PC-3 (cell line): ENCODE measurements around the gene ZNF789. TPM values are rescaled to one million over a fixed set of nuclear protein-coding genes. Genes with fewer than 3 reads are reported as not detected.

Experiments used
- ATAC-seq: fragments of 200-7000 bp; cut with Tn5 transposase; 2 replicates; pipeline ENCODE4 v1.9.1; 2020; ENCODE audit warnings: mild to moderate bottlenecking, moderate library complexity
- BruUV-seq: library from RNA; stranded (reverse); fragments of 400-500 nt; replicated peaks from 2 replicates; lab custom pipeline; 2021; lab: Mats Ljungman, UMichigan
- CTCF ChIA-PET: fragments of 300-600 bp; sonication (Branson Sonifier 250); formaldehyde crosslinking; loops from one replicate; lab custom pipeline; 2022; ENCODE audit warnings: antibody characterized with exemption; lab: Charles Lee
- POLR2A ChIA-PET: fragments of 300-600 bp; sonication (Branson Sonifier 250); formaldehyde crosslinking; loops from one replicate; lab custom pipeline; 2022; ENCODE audit warnings: antibody characterized with exemption; ENCODE audit not compliant: unreplicated experiment; lab: Charles Lee
- DNase-seq: peaks from one replicate; pipeline ENCODE4 v3.0.0-alpha.2; 2015
- H2AFZ ChIP-seq: fragments of 300-600 bp; sonication (generic); 2 replicates; pipeline ENCODE4 v1.6.0; 2016; ENCODE audit warnings: antibody characterized with exemption, low read length
- H3F3A ChIP-seq: fragments of 300-600 bp; sonication (generic); one replicate; pipeline ENCODE4 v1.6.0; 2017; ENCODE audit warnings: antibody characterized with exemption, low read length, control low read depth, mild to moderate bottlenecking; ENCODE audit not compliant: unreplicated experiment
- H3K27ac ChIP-seq: fragments of 300-600 bp; sonication (generic); 2 replicates; pipeline ENCODE4 v1.5.1; 2016; ENCODE audit warnings: mild to moderate bottlenecking, low read length
- H3K27me3 ChIP-seq: fragments of 300-600 bp; sonication (generic); 2 replicates; pipeline ENCODE4 v1.6.1; 2016; ENCODE audit warnings: low read length, mixed read lengths
- H3K36me3 ChIP-seq: fragments of 300-600 bp; sonication (generic); 2 replicates; pipeline ENCODE4 v1.6.1; 2016; ENCODE audit warnings: low read depth, mixed run types, low read length, mixed read lengths
- H3K4me1 ChIP-seq: fragments of 300-600 bp; sonication (generic); 2 replicates; pipeline ENCODE4 v1.5.1; 2016; ENCODE audit warnings: low read length; ENCODE audit not compliant: insufficient read depth
- H3K4me2 ChIP-seq: fragments of 300-600 bp; sonication (generic); 2 replicates; pipeline ENCODE4 v1.6.0; 2016; ENCODE audit warnings: low read length
- H3K4me3 ChIP-seq: fragments of 300-600 bp; sonication (generic); 2 replicates; pipeline ENCODE4 v1.5.1; 2016; ENCODE audit warnings: mild to moderate bottlenecking, low read length, mixed read lengths
- H3K79me2 ChIP-seq: fragments of 300-600 bp; sonication (generic); 2 replicates; pipeline ENCODE4 v1.6.1; 2017; ENCODE audit warnings: low read length, mixed read lengths
- H3K9ac ChIP-seq: fragments of 300-600 bp; sonication (generic); 2 replicates; pipeline ENCODE4 v1.6.0; 2016; ENCODE audit warnings: mild to moderate bottlenecking, low read length
- H3K9me2 ChIP-seq: fragments of 300-600 bp; sonication (generic); replicated peaks from 2 replicates; pipeline ENCODE4 v1.6.1; 2016; ENCODE audit warnings: mixed run types, low read length, mixed read lengths
- H3K9me3 ChIP-seq: fragments of 300-600 bp; sonication (generic); 2 replicates; pipeline ENCODE4 v1.6.1; 2016; ENCODE audit warnings: low read length, mixed read lengths
- H4K20me1 ChIP-seq: fragments of 300-600 bp; sonication (generic); 2 replicates; pipeline ENCODE4 v1.6.1; 2016; ENCODE audit warnings: low read length, mixed read lengths
- EZH2 ChIP-seq: fragments of 300-600 bp; sonication (generic); IDR thresholded peaks from one replicate; pipeline ENCODE4 v1.6.1; 2017; ENCODE audit warnings: antibody characterized with exemption, mild to moderate bottlenecking, low read length; ENCODE audit not compliant: unreplicated experiment
- EZH2phosphoT487 ChIP-seq: fragments of 300-600 bp; sonication (generic); IDR thresholded peaks from 2 replicates; pipeline ENCODE4 v1.6.1; 2018; ENCODE audit warnings: mild to moderate bottlenecking, antibody characterized with exemption, low read length, borderline replicate concordance
- intact Hi-C: fragments of 100-400 bp; cut with micrococcal nuclease; formaldehyde crosslinking; loops from 2 replicates; pipeline ENCODE4 v1.9.0; 2023
- total RNA-seq: library from RNA; depleted of rRNA; stranded (reverse); fragments of >200 nt; gene quantifications from 2 replicates; pipeline ENCODE4 v1.2.3, GENCODE V29; 2014
- TF ChIP-seq, protein P1 (sequence below): fragments of 300-600 bp; sonication (generic); conservative IDR thresholded peaks from 2 replicates; pipeline ENCODE4 v1.5.1; 2017; ENCODE audit warnings: antibody characterized with exemption, low read depth, mild to moderate bottlenecking, low read length

ZNF789 gene
- total RNA-seq, 1 experiment from 2014 or later = 8.3 TPM

DNA sequence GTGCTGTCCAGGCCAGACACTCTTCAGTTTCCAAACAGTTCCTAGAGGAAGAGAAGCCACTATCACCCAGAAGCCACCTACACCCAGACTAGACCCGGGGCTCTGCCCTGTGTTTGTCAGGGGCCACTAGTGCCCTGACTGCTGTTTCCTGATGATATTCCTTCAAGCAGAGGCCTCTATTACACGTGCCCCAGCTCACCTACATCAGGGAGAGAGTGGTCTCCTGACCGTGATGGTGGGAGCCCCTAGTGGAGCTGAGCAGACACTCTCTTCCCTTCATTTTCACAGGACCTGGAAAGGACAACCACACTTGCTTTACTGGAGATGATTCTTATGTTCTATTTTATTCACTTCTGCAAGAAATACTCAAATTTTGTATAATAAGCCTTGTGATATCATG is 18.2 kb downstream of the ZNF789 start:
- Histone ChIP-seq H3K36me3 (peaks cover 24% of the 10 kb centered on the region), H3K4me3 (no peak overlapping the region), H3K27ac (no peak overlapping the region), H3K79me2 (0 out of 2 replicates have a peak, but pooled peaks cover 6% of the 10 kb centered on the region), H3F3A (no peaks in the 10 kb centered on the region), H2AFZ (no peak overlapping the region), H3K9ac (no peak overlapping the region), H3K9me3 (peaks cover 10% of the 10 kb centered on the region; the same call in 1 of the 2 replicates), H3K27me3 (no peaks in the 10 kb centered on the region), H3K4me2 (no peak overlapping the region), H3K9me2 (no peaks in the 10 kb centered on the region), H4K20me1 (no peaks in the 10 kb centered on the region), H3K4me1 (no peaks in the 10 kb centered on the region)
- BruUV-seq = no TSS peak
- POLR2A ChIA-PET = interaction anchor here (0.6 kb wide), 1 partner anchor 372 kb away, joined by 3 read pairs; no protein-coding TSS in a partner anchor
- intact Hi-C loops = no loop called here
- no peak for DNase-seq
- TF ChIP-seq, protein P1, sequence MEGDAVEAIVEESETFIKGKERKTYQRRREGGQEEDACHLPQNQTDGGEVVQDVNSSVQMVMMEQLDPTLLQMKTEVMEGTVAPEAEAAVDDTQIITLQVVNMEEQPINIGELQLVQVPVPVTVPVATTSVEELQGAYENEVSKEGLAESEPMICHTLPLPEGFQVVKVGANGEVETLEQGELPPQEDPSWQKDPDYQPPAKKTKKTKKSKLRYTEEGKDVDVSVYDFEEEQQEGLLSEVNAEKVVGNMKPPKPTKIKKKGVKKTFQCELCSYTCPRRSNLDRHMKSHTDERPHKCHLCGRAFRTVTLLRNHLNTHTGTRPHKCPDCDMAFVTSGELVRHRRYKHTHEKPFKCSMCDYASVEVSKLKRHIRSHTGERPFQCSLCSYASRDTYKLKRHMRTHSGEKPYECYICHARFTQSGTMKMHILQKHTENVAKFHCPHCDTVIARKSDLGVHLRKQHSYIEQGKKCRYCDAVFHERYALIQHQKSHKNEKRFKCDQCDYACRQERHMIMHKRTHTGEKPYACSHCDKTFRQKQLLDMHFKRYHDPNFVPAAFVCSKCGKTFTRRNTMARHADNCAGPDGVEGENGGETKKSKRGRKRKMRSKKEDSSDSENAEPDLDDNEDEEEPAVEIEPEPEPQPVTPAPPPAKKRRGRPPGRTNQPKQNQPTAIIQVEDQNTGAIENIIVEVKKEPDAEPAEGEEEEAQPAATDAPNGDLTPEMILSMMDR = no peak
- TF ChIP-seq EZH2phosphoT487 (no peak), EZH2 (no peak)
- CTCF ChIA-PET = no interaction called here
- peak; percentile 20; the same call in 1 of the 2 replicates for ATAC-seq

DNA sequence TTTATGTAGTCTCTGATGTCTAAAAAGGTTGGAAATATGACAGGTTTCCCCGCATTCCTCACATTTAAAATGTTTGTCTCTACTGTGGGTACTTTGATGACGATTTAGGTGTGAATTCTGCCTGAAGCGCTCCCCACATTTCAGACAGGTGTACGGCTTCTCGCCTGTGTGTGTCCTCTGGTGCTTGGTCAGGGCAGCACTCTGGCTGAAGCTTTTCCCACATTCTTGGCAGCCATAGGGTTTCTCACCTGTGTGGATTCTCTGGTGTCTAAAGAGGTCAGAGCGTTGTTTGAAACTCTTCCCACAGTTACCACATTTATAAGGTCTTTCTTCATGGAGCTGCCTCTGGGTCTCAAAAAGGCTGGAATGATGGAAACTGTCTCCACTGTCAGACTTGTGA is 21.1 kb downstream of the ZNF789 start:
- no peaks in the 10 kb centered on the region for H3K4me1 ChIP-seq
- BruUV-seq = no TSS peak
- POLR2A ChIA-PET = no interaction called here
- H3K9me3 ChIP-seq = peaks cover 10% of the 10 kb centered on the region; the same call in 1 of the 2 replicates
- no peak overlapping the region for H3K4me3 ChIP-seq
- ATAC-seq (no peak), DNase-seq (no peak)
- TF ChIP-seq, protein P1 = no peak
- TF ChIP-seq EZH2 (no peak), EZH2phosphoT487 (no peak)
- H3K27ac ChIP-seq = no peak overlapping the region
- H3K36me3 ChIP-seq = peaks cover 20% of the 10 kb centered on the region
- no peak overlapping the region for H2AFZ ChIP-seq
- H3K27me3 ChIP-seq = no peaks in the 10 kb centered on the region
- peaks cover 14% of the 10 kb centered on the region for H4K20me1 ChIP-seq
- intact Hi-C loops = no loop called here
- no peaks in the 10 kb centered on the region for H3K9me2 ChIP-seq
- CTCF ChIA-PET = no interaction called here
- no peak overlapping the region for H3K4me2 ChIP-seq
- H3K9ac ChIP-seq = no peak overlapping the region
- no peaks in the 10 kb centered on the region for H3F3A ChIP-seq
- H3K79me2 ChIP-seq = peaks cover 32% of the 10 kb centered on the region

DNA sequence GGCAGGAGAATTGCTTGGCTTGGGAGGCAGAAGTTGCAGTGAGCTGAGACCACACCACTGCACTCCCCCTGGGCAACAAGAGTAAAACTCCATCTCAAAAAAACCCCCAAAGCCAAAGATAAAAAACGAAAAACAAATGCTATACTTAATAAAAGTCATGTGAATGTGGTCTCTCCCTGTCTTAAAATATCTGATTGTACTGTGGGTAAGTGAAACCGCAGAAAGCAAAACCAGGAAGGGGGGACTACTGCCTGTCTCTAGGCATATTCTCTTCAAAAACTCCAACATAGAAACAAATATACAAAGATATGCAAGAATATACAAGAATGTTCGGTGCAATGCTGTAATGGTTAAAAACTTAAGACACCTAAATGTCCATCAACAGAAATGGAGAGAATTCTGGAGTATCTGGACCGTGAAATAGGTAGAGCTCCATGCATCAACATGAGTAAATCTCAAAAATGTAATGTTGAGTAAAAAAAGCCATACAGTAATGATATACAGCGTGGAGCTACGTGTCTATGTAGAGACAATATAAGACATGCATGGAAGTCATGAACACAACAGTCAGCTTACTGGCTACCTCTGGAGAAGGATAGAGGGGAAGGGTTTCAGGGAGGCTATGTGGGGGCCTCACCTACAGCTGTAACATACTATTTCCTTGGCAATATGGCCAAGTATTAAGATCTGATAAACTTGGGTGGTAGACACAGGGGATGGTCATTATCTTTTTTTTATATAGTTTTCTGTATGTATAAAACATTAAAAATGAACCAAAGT is 25.3 kb downstream of the ZNF789 start:
- peak overlapping the region; percentile 97 for H3K4me3 ChIP-seq
- H3K79me2 ChIP-seq = peaks cover 54% of the 10 kb centered on the region
- ChIA-PET CTCF (no interaction called here), POLR2A (no interaction called here)
- H3K27ac ChIP-seq = no peak overlapping the region
- ATAC-seq (no peak), DNase-seq (no peak)
- no TSS peak for BruUV-seq
- no peaks in the 10 kb centered on the region for H3F3A ChIP-seq
- intact Hi-C loops = no loop called here
- no peaks in the 10 kb centered on the region for H3K27me3 ChIP-seq
- peaks cover 20% of the 10 kb centered on the region for H3K36me3 ChIP-seq
- H4K20me1 ChIP-seq = peaks cover 16% of the 10 kb centered on the region
- H3K9me3 ChIP-seq = peaks cover 10% of the 10 kb centered on the region; the same call in 1 of the 2 replicates
- peak overlapping the region; percentile 85 for H3K9ac ChIP-seq
- H2AFZ ChIP-seq = no peak overlapping the region
- H3K4me2 ChIP-seq = peak overlapping the region; percentile 100
- 0 out of 2 replicates have a peak, but pooled peaks cover 5% of the 10 kb centered on the region for H3K4me1 ChIP-seq
- TF ChIP-seq, protein P1 = no peak
- TF ChIP-seq EZH2 = no peak
- TF ChIP-seq EZH2phosphoT487 = no peak
- H3K9me2 ChIP-seq = no peaks in the 10 kb centered on the region
